T-cell (primary cell): ENCODE data around the gene B3GALT5. TPM values are rescaled to one million over a fixed set of nuclear protein-coding genes. Genes with fewer than 3 reads are reported as not detected.

ENCODE experiments used
- ATAC-seq, 4 experiments: fragments of 200-7000 bp in 3 of 4; fragments of 150-1000 bp in 1 of 4; cut with Tn5 transposase; replicated peaks in 1 of 4; 1 replicate in 3 of 4; 2 replicates in 1 of 4; pipeline ENCODE4 v1.10.0; 2021; ENCODE audit warnings: moderate library complexity in 3 of 4, mild to moderate bottlenecking in 2 of 4, moderate number of reproducible peaks in 1 of 4
- CTCF ChIA-PET, 2 donors: fragments of 300-600 bp; sonication (Branson Sonifier 250); formaldehyde crosslinking; loops; one replicate each; lab custom pipeline; 2022; ENCODE audit warnings: antibody characterized with exemption in 2 of 2; lab: Charles Lee
- POLR2A ChIA-PET, 2 donors: fragments of 300-600 bp; sonication (Branson Sonifier 250); formaldehyde crosslinking; loops; one replicate each; lab custom pipeline; 2022; ENCODE audit warnings: antibody characterized with exemption in 2 of 2; lab: Charles Lee
- DNase-seq, 35 experiments: peaks; one replicate each; pipeline versions ENCODE4 v3.0.0 to v3.0.0-alpha.2; 2013 to 2023
- H3K27ac ChIP-seq: one replicate; pipeline ENCODE4 v1.5.1; 2013; ENCODE audit warnings: low read length
- H3K27me3 ChIP-seq, 2 experiments: replicated peaks in 1 of 2; 1 replicate in 1 of 2; 2 replicates in 1 of 2; pipeline versions ENCODE4 v1.6.1 to v1.7.0; 2013; ENCODE audit warnings: low read length in 1 of 2, mixed read lengths in 1 of 2; ENCODE audit not compliant: control insufficient read depth in 2 of 2, insufficient read depth in 2 of 2; ENCODE audit errors: extremely low read depth in 1 of 2
- H3K36me3 ChIP-seq, 2 donors: 1 replicate in 1 of 2; 2 replicates in 1 of 2; pipeline versions ENCODE4 v1.6.1 to v1.7.0; 2013; ENCODE audit warnings: low read length in 1 of 2; ENCODE audit not compliant: control insufficient read depth in 2 of 2, insufficient read depth in 1 of 2; ENCODE audit errors: extremely low read depth in 1 of 2
- H3K4me1 ChIP-seq, 2 experiments: 1 replicate in 1 of 2; 2 replicates in 1 of 2; pipeline versions ENCODE4 v1.6.1 to v1.7.0; 2013; ENCODE audit warnings: low read length in 2 of 2, mixed read lengths in 1 of 2; ENCODE audit not compliant: insufficient read depth in 2 of 2, control insufficient read depth in 1 of 2; ENCODE audit errors: extremely low read depth in 1 of 2
- H3K4me3 ChIP-seq, 2 donors: 1 replicate in 1 of 2; 2 replicates in 1 of 2; pipeline versions ENCODE4 v1.5.1 to v1.7.0; 2013; ENCODE audit warnings: mild to moderate bottlenecking in 2 of 2, low read length in 1 of 2, moderate library complexity in 1 of 2; ENCODE audit not compliant: control insufficient read depth in 1 of 2; ENCODE audit errors: extremely low read depth in 1 of 2
- H3K9me3 ChIP-seq: 2 replicates; pipeline ENCODE4 v1.7.0; 2013
- H3K27ac Mint-ChIP-seq, 2 donors: one replicate each; pipeline ENCODE4 v1.8.0; 2020 to 2021; ENCODE audit warnings: mild to moderate bottlenecking in 2 of 2, mixed read lengths in 2 of 2
- H3K27me3 Mint-ChIP-seq, 2 donors: one replicate each; pipeline ENCODE4 v1.8.0; 2021 to 2022; ENCODE audit warnings: mixed read lengths in 2 of 2
- H3K36me3 Mint-ChIP-seq: one replicate; pipeline ENCODE4 v1.8.0; 2021; ENCODE audit warnings: mixed read lengths
- H3K4me1 Mint-ChIP-seq, 3 donors: one replicate each; pipeline ENCODE4 v1.8.0; 2020 to 2022; ENCODE audit warnings: mixed read lengths in 3 of 3, mild to moderate bottlenecking in 1 of 3
- H3K4me3 Mint-ChIP-seq, 3 donors: one replicate each; pipeline ENCODE4 v1.8.0; 2020 to 2022; ENCODE audit warnings: mild to moderate bottlenecking in 3 of 3, mixed read lengths in 3 of 3, moderate library complexity in 3 of 3
- H3K9me3 Mint-ChIP-seq, 3 donors: one replicate each; pipeline ENCODE4 v1.8.0; 2020 to 2022; ENCODE audit warnings: mixed read lengths in 3 of 3
- WGBS: methylation state at CpG from one replicate; pipeline ENCODE4 v1.1.5; 2013; ENCODE audit warnings: missing lambda C conversion rate; ENCODE audit not compliant: insufficient coverage; 5-methylcytosine and 5-hydroxymethylcytosine counted together
- total RNA-seq, 35 experiments: library from RNA in 6 of 35; stranded (reverse) in 6 of 35; fragments of 120-200 nt in 1 of 35; gene quantifications; one replicate each; pipeline versions ENCODE4 v1.2.1 to v1.2.4 and lab custom pipeline; 2013 to 2026

B3GALT5 gene
- total RNA-seq, 5 donors from 2014 or later (not counting 1 experiment from before 2014, with no cell fraction given) = 0.03 to 0.09 (median 0.06) TPM; not detected in 2

- POLR2A ChIA-PET = no interaction called here
These were observed 98.1 kb downstream of the B3GALT5 start for GRCh38 chr21:39710866-39711265.

GRCh38 chr21:39712273-39712672, 99.5 kb downstream of the B3GALT5 start:
- ChIA-PET CTCF (no interaction called here), POLR2A (no interaction called here)
- DNase-seq = no peak
- no peaks in the 10 kb centered on the region for H3K36me3 ChIP-seq
- no peak overlapping the region for H3K27ac ChIP-seq
- Mint-ChIP-seq H3K4me1 (no peaks in the 10 kb centered on the region), H3K9me3 (no peaks in the 10 kb centered on the region), H3K4me3 (no peak overlapping the region), H3K36me3 (no peaks in the 10 kb centered on the region), H3K27me3 (peaks cover 5 to 20% of the 10 kb centered on the region in 2 donors), H3K27ac (no peak overlapping the region)
- ATAC-seq = no peak
- 87% methylated on average over 3 of the region's 7 CpGs for WGBS
- H3K9me3 ChIP-seq = no peaks in the 10 kb centered on the region
- peaks cover 0 to 2% of the 10 kb centered on the region in 2 experiments for H3K27me3 ChIP-seq
- H3K4me3 ChIP-seq = no peak overlapping the region
- no peaks in the 10 kb centered on the region for H3K4me1 ChIP-seq

More at GRCh38 chr21:39710866-39711265, 98.1 kb downstream of the B3GALT5 start:
- no peak overlapping the region for H3K4me3 ChIP-seq
- CTCF ChIA-PET = no interaction called here
- peaks cover 0 to 2% of the 10 kb centered on the region in 2 experiments for H3K27me3 ChIP-seq
- no peaks in the 10 kb centered on the region for H3K36me3 ChIP-seq
- ATAC-seq (no peak), DNase-seq (no peak)
- Mint-ChIP-seq H3K4me3 (no peak overlapping the region), H3K4me1 (no peaks in the 10 kb centered on the region), H3K36me3 (no peaks in the 10 kb centered on the region), H3K27me3 (peaks cover 5 to 18% of the 10 kb centered on the region in 2 donors), H3K27ac (no peak overlapping the region), H3K9me3 (peaks cover 0 to 4% (median 0%) of the 10 kb centered on the region in 3 donors)
- WGBS = 91% methylated on average over 8 of the region's 8 CpGs
- H3K27ac ChIP-seq = no peak overlapping the region
- no peaks in the 10 kb centered on the region for H3K4me1 ChIP-seq
- H3K9me3 ChIP-seq = no peaks in the 10 kb centered on the region

GRCh38 chr21:39712976-39713375, 100.2 kb downstream of the B3GALT5 start:
- Mint-ChIP-seq H3K4me1 (no peaks in the 10 kb centered on the region), H3K9me3 (no peaks in the 10 kb centered on the region), H3K4me3 (no peak overlapping the region), H3K36me3 (no peaks in the 10 kb centered on the region), H3K27me3 (peaks cover 5 to 17% of the 10 kb centered on the region in 2 donors), H3K27ac (no peak overlapping the region)
- Histone ChIP-seq H3K27me3 (peaks cover 0 to 2% of the 10 kb centered on the region in 2 experiments), H3K27ac (no peak overlapping the region), H3K4me3 (no peak overlapping the region), H3K4me1 (no peaks in the 10 kb centered on the region), H3K9me3 (no peaks in the 10 kb centered on the region), H3K36me3 (no peaks in the 10 kb centered on the region)
- WGBS = 77% methylated on average over 2 of the region's 3 CpGs
- DNase-seq = no peak
- CTCF ChIA-PET = no interaction called here
- no peak for ATAC-seq
- POLR2A ChIA-PET = no interaction called here

- CTCF ChIA-PET = no interaction called here
These were observed 101.2 kb downstream of the B3GALT5 start for GRCh38 chr21:39713905-39714304.

GRCh38 chr21:39714331-39714730, 101.6 kb downstream of the B3GALT5 start:
- Histone ChIP-seq H3K4me1 (no peaks in the 10 kb centered on the region), H3K4me3 (no peak overlapping the region), H3K27ac (no peak overlapping the region), H3K9me3 (no peaks in the 10 kb centered on the region), H3K36me3 (no peaks in the 10 kb centered on the region), H3K27me3 (peaks cover 0 to 2% of the 10 kb centered on the region in 2 experiments)
- no peaks in the 10 kb centered on the region for H3K9me3 Mint-ChIP-seq
- CTCF ChIA-PET = no interaction called here
- H3K27me3 Mint-ChIP-seq = peaks cover 5 to 27% of the 10 kb centered on the region in 2 donors
- no CpG with 5 or more reads among the region's 1 CpG for WGBS
- no peaks in the 10 kb centered on the region for H3K4me1 Mint-ChIP-seq
- H3K36me3 Mint-ChIP-seq = no peaks in the 10 kb centered on the region
- DNase-seq (no peak), ATAC-seq (no peak)
- H3K27ac Mint-ChIP-seq = no peak overlapping the region
- H3K4me3 Mint-ChIP-seq = no peak overlapping the region
- POLR2A ChIA-PET = no interaction called here

More at GRCh38 chr21:39713905-39714304, 101.2 kb downstream of the B3GALT5 start:
- 65% methylated on average over 4 of the region's 7 CpGs for WGBS
- H3K9me3 ChIP-seq = no peaks in the 10 kb centered on the region
- Mint-ChIP-seq H3K36me3 (no peaks in the 10 kb centered on the region), H3K27ac (no peak overlapping the region), H3K27me3 (peaks cover 5 to 23% of the 10 kb centered on the region in 2 donors), H3K4me1 (no peaks in the 10 kb centered on the region), H3K4me3 (no peak overlapping the region), H3K9me3 (no peaks in the 10 kb centered on the region)
- POLR2A ChIA-PET = no interaction called here
- H3K27ac ChIP-seq = no peak overlapping the region
- H3K36me3 ChIP-seq = no peaks in the 10 kb centered on the region
- H3K4me3 ChIP-seq = no peak overlapping the region
- DNase-seq = no peak
- no peaks in the 10 kb centered on the region for H3K4me1 ChIP-seq
- H3K27me3 ChIP-seq = peaks cover 0 to 2% of the 10 kb centered on the region in 2 experiments
- ATAC-seq = no peak

GRCh38 chr21:39715804-39716397, 103.2 kb downstream of the B3GALT5 start:
- H3K4me3 Mint-ChIP-seq = no peak overlapping the region
- H3K9me3 ChIP-seq = no peaks in the 10 kb centered on the region
- H3K4me3 ChIP-seq = no peak overlapping the region
- WGBS = no CpG with 5 or more reads among the region's 10 CpGs
- peaks cover 0 to 2% of the 10 kb centered on the region in 2 experiments for H3K27me3 ChIP-seq
- ChIA-PET POLR2A (no interaction called here), CTCF (interaction anchor here (0.6 to 1.0 kb wide), 5 partner anchors 30 to 1361 kb away, joined by 4 to 6 read pairs (median 4); no protein-coding TSS in a partner anchor)
- DNase-seq (peak in 24 of 35 experiments; percentile 1 to 49 (median 11)), ATAC-seq (no peak)
- H3K27me3 Mint-ChIP-seq = peaks cover 8 to 31% of the 10 kb centered on the region in 2 donors
- no peaks in the 10 kb centered on the region for H3K4me1 Mint-ChIP-seq
- H3K27ac Mint-ChIP-seq = no peak overlapping the region
- H3K36me3 ChIP-seq = no peaks in the 10 kb centered on the region
- no peaks in the 10 kb centered on the region for H3K9me3 Mint-ChIP-seq
- H3K27ac ChIP-seq = no peak overlapping the region
- no peaks in the 10 kb centered on the region for H3K36me3 Mint-ChIP-seq
- H3K4me1 ChIP-seq = no peaks in the 10 kb centered on the region
